Measurements from ENCODE around the gene GOLGA6A. TPM values are rescaled to one million over a fixed set of nuclear protein-coding genes. Genes with fewer than 3 reads are reported as not detected.

Gene GOLGA6A
- total and polyA plus RNA-seq, 2 of the 13 experiments (the other 11 are each of a cell fraction or from before 2014, with no cell fraction given) = 0.04 to 0.22 TPM

GRCh38 chr15:74045636-74046274 lies 36.6 kb downstream of the GOLGA6A start:
- WGBS (ENCODE audit: low lambda C conversion rate) = 28% methylated on average over 4 of the region's 7 CpGs
- Histone ChIP-seq H3K4me3 (replicated peaks in 1 of 3; ENCODE audit: insufficient read depth in 1 of 3, low read depth in 2 of 3, low read length in 3 of 3) (no peak overlapping the region), H3K27ac (ENCODE audit: extremely low read length, insufficient read depth, low read length) (no peak overlapping the region), H3K27me3 (ENCODE audit: control insufficient read depth in 1 of 2, insufficient read depth in 2 of 2, low read length in 2 of 2) (peaks cover 1 to 9% of the 10 kb centered on the region in 2 experiments; a peak in 2 of 5 replicates), H4K20me1 (ENCODE audit: insufficient read depth, low read length) (no peaks in the 10 kb centered on the region), H3K4me1 (ENCODE audit: insufficient read depth, low read length) (no peaks in the 10 kb centered on the region), H3K36me3 (replicated peaks in 1 of 2; ENCODE audit: control insufficient read depth in 1 of 2, insufficient read depth in 2 of 2, low read length in 2 of 2) (no peaks in the 10 kb centered on the region), H3K9me3 (ENCODE audit: low read length) (no peaks in the 10 kb centered on the region), H3K4me2 (ENCODE audit: low read depth, low read length) (no peak overlapping the region), H2AFZ (ENCODE audit: low read length) (no peak overlapping the region), H3K9ac (ENCODE audit: insufficient read depth, low read depth, low read length) (no peak overlapping the region), H3K79me2 (ENCODE audit: insufficient read depth, low read length) (no peaks in the 10 kb centered on the region)
- ChIA-PET CTCF (ENCODE audit: low intra/inter-chr PET ratio, low total read pairs) (no interaction called here), POLR2A (no interaction called here)
- FAIRE-seq = no peak
- no peak for DNase-seq (ENCODE audit: low spot score)
- ATAC-seq = no peak
- no TSS peak for BruUV-seq (replicated peaks)
- in situ Hi-C loops (cut with HindIII; ENCODE audit: extremely low pct_ligation_motif_present, low pct_unique_long_range_greater_than_20kb) (no loop called here), intact Hi-C loops (cut with micrococcal nuclease; ENCODE audit: unreplicated experiment) (no loop called here)
- TF ChIP-seq SNAPC4 (CRISPR knock-in tag; IDR thresholded peaks at IDR 0.05) (no peak), ZNF629 (CRISPR knock-in tag; conservative IDR thresholded peaks at IDR 0.05) (peak; percentile 51; the same call in 1 of the 2 replicates)

DNA sequence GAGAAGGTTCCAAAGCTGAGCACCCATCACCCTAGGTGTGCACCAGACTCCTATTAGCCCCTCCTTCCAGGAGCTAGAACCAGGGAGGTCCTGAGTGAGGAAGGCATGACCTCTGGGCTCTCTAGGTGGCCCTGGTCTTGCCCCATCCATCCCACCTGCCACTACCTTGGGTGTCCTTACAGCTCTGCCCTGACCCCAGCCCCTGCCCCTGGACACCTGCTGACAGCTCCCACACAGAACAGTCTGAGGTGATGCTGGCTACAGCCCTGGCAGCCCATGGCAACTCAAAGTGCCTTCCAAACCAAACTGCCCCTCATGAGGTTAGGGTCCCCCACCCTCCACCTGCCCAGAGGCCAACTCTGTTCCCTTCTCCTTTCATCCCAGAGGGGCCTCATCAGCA lies 37.2 kb downstream of the GOLGA6A start:
- DNase-seq (ENCODE audit: low spot score) = no peak
- H3K4me2 ChIP-seq (ENCODE audit: low read depth, low read length) = no peak overlapping the region
- no peak overlapping the region for H3K27ac ChIP-seq (ENCODE audit: extremely low read length, insufficient read depth, low read length)
- intact Hi-C loops (cut with micrococcal nuclease; ENCODE audit: unreplicated experiment) (no loop called here), in situ Hi-C loops (cut with HindIII; ENCODE audit: extremely low pct_ligation_motif_present, low pct_unique_long_range_greater_than_20kb) (no loop called here)
- H3K79me2 ChIP-seq (ENCODE audit: insufficient read depth, low read length) = no peaks in the 10 kb centered on the region
- no peak overlapping the region for H3K4me3 ChIP-seq (replicated peaks in 1 of 3; ENCODE audit: insufficient read depth in 1 of 3, low read depth in 2 of 3, low read length in 3 of 3)
- TF ChIP-seq CAMTA2 (CRISPR knock-in tag; IDR thresholded peaks at IDR 0.05; ENCODE audit: borderline replicate concordance) (no peak), ZFP1 (CRISPR knock-in tag; IDR thresholded peaks at IDR 0.05) (no peak), ZFP36 (IDR thresholded peaks at IDR 0.05; ENCODE audit: borderline replicate concordance, low read depth, low read length, partially characterized antibody) (no peak), ZNF724P (CRISPR knock-in tag; IDR thresholded peaks at IDR 0.05; ENCODE audit: borderline replicate concordance) (no peak), MED8 (CRISPR knock-in tag; IDR thresholded peaks at IDR 0.05; ENCODE audit: insufficient replicate concordance) (no peak), ZNF740 (CRISPR knock-in tag; IDR thresholded peaks at IDR 0.05) (no peak), ZSCAN21 (CRISPR knock-in tag; IDR thresholded peaks at IDR 0.05; ENCODE audit: borderline replicate concordance) (no peak), WIZ (CRISPR knock-in tag; IDR thresholded peaks at IDR 0.05) (no peak)
- no peaks in the 10 kb centered on the region for H4K20me1 ChIP-seq (ENCODE audit: insufficient read depth, low read length)
- ATAC-seq = no peak
- H3K9me3 ChIP-seq (ENCODE audit: low read length) = no peaks in the 10 kb centered on the region
- no peak overlapping the region for H3K9ac ChIP-seq (ENCODE audit: insufficient read depth, low read depth, low read length)
- peaks cover 1 to 11% of the 10 kb centered on the region in 2 experiments; a peak in 2 of 5 replicates for H3K27me3 ChIP-seq (ENCODE audit: control insufficient read depth in 1 of 2, insufficient read depth in 2 of 2, low read length in 2 of 2)
- H3K36me3 ChIP-seq (replicated peaks in 1 of 2; ENCODE audit: control insufficient read depth in 1 of 2, insufficient read depth in 2 of 2, low read length in 2 of 2) = no peaks in the 10 kb centered on the region
- CTCF ChIA-PET (ENCODE audit: low intra/inter-chr PET ratio, low total read pairs) = no interaction called here
- no peak overlapping the region for H2AFZ ChIP-seq (ENCODE audit: low read length)
- POLR2A ChIA-PET = no interaction called here
- H3K4me1 ChIP-seq (ENCODE audit: insufficient read depth, low read length) = no peaks in the 10 kb centered on the region
- no TSS peak for BruUV-seq (replicated peaks)
- no peak for FAIRE-seq

Data from HepG2 (cell line).